Adipose tissue (tissue), 3 donors: Measurements from ENCODE around the gene CDKN2B-AS1. TPM values are rescaled to one million over a fixed set of nuclear protein-coding genes. Genes with fewer than 3 reads are reported as not detected.

Source experiments
- H3K27ac ChIP-seq: one replicate; pipeline ENCODE4 v1.5.1; 2013; ENCODE audit warnings: low read depth, low read length
- WGBS, 3 donors: extraction: QIAGEN DNeasy Blood & Tissue Kit; methylation state at CpG; one replicate each; pipeline ENCODE4 v1.1.7; 2013; 5-methylcytosine and 5-hydroxymethylcytosine counted together
- polyA plus RNA-seq, 3 donors: library from polyadenylated mRNA; stranded (reverse); fragments of 200-250 nt; gene quantifications; one replicate each; pipeline ENCODE4 v1.2.3, GENCODE V29; 2013
- donor health status: healthy with polysubstance abuse.
- donor health status: Bipolar disorder and iron deficiency.
- donor health status: healthy.

Gene CDKN2B-AS1
- polyA plus RNA-seq, 3 donors, result 0.16 TPM; not detected in 2

GRCh38 chr9:22158271-22158670 lies 163.7 kb downstream of the CDKN2B-AS1 start:
- no peak overlapping the region for H3K27ac ChIP-seq

GRCh38 chr9:22158927-22159346 lies 164.3 kb downstream of the CDKN2B-AS1 start:
- no peak overlapping the region for H3K27ac ChIP-seq
- WGBS, 3 donors, result 4 to 16% (median 8%) methylated on average over 3 of the region's 3 CpGs

DNA sequence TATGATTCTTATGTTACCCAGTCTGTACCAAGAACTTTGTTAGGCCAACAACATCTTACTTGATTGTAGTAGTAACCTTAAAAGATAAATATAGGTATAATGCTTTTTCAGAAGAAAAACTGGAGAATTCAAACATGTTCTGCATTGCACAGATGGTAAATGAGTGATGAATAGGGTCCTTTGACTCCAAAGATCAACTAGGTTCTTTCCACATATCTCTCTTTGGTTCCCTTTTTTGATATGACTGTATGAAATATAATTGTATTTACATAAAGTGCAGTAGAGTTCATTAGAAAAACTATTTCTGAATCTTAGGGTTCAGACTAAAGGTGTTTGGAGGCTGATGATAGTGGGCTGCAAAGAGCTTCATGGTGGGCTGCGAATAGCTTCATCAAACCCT lies 165.0 kb downstream of the CDKN2B-AS1 start:
- WGBS, 3 donors, result 83 to 97% (median 87%) methylated on average over 1 of the region's 1 CpG
- H3K27ac ChIP-seq, result no peak overlapping the region

GRCh38 chr9:22160221-22160620 lies 165.6 kb downstream of the CDKN2B-AS1 start:
- H3K27ac ChIP-seq, result no peak overlapping the region
- WGBS, 3 donors, result 36 to 58% (median 56%) methylated on average over 1 of the region's 1 CpG

DNA sequence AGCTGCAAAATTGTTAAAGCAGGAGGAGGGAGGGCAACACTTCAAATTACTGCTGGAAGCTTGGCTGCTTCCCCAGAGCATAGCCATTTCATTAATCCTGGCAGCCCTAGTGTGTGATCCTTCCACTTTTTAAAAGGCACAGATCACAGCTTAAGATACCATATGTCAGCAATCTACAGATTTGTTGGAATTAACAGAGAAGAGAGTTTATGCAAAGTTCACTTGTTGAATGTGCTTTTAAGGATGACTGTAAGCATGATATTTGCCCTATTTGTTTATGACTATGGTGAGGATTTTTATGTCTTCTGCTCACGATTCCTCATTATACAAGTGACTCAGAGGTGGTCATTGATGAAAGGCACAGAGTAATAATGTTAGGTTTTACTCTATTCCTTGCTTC lies 170.6 kb downstream of the CDKN2B-AS1 start:
- no peak overlapping the region for H3K27ac ChIP-seq
- 41 to 73% (median 61%) methylated on average over 1 of the region's 1 CpG for WGBS, 3 donors

- WGBS, 3 donors, result 42 to 85% (median 49%) methylated on average over 2 of the region's 2 CpGs
- no peak overlapping the region for H3K27ac ChIP-seq
Observed at GRCh38 chr9:22169243-22169642, 174.7 kb downstream of the CDKN2B-AS1 start.

DNA sequence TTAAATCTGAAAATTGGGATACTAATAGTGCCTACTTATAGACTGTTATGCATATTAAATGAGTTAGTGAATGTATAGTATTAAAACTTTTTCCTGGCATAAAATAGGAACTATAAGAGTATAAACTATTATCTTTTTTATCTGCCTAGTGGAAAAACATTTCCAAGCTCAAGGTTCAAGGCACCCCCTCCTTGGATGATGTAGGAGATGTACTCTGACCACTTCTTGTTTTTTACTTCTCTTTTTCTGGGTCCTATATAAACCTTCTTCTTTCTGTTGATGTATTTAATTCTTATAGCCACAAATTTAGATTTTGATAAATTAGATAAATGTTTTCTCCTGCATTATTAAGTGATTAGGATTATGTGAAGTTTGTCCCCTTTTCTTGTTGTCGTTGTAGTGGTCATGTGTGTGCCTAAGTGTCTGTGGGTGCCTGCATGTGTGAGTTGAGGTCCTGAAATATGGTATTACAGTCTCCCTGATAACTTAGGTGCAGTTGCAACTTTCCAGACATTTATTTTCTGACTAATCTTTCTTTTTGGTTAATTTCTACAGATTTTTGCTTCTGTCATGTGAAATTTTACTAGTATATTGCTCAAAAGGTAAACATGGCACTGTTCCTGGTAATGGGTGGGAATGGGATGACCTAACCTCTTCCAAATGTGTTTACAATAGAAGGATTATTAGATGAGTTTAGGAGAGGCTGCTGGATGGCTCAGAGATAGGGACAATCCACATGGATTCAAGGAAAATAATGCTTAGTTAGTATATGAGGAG lies 175.3 kb downstream of the CDKN2B-AS1 start:
- 65 to 77% (median 77%) methylated on average over 1 of the region's 1 CpG for WGBS, 3 donors
- H3K27ac ChIP-seq, result no peak overlapping the region

Other genes starting within 250 kb of the CDKN2B-AS1 start
- gene MTAP, start 192.2 kb upstream of the CDKN2B-AS1 start, polyA plus RNA-seq, result 10 to 100 TPM in 2 of 3 donors, 1 to 10 TPM in 1; 7.7 to 13.4 (median 13.0) TPM
- 1 to 10 TPM in 1 of 3 donors, under 1 TPM in 2; 0.17 to 2.1 (median 0.98) TPM for gene CDKN2A, start 399 bp upstream of the CDKN2B-AS1 start, polyA plus RNA-seq
- 10 to 100 TPM in 2 of 3 donors, 1 to 10 TPM in 1; 1.6 to 55.0 (median 23.2) TPM for gene CDKN2B, start 14.5 kb downstream of the CDKN2B-AS1 start, polyA plus RNA-seq